Adrenal gland (tissue), 12 donors: Measurements from ENCODE around the gene KANSL1L. TPM values are rescaled to one million over a fixed set of nuclear protein-coding genes. Genes with fewer than 3 reads are reported as not detected.

Experiments used
- DNase-seq, 7 donors: peaks; one replicate each; pipeline ENCODE4 v3.0.0-alpha.2; 2019 to 2020
- H3K27ac ChIP-seq, 5 donors: fragments of 200-600 bp; sonication (generic) in 4 of 5; 1 replicate in 3 of 5; 2 replicates in 2 of 5; pipeline versions ENCODE4 v1.5.1 to v1.8.0; 2016 to 2020; ENCODE audit warnings: mild to moderate bottlenecking in 1 of 5
- H3K27me3 ChIP-seq: fragments of 200-600 bp; 2 replicates; pipeline ENCODE4 v1.8.0; 2021
- H3K36me3 ChIP-seq, 2 donors: fragments of 200-600 bp; replicated peaks in 1 of 2; 1 replicate in 1 of 2; 2 replicates in 1 of 2; pipeline versions ENCODE4 v1.5.1 to v1.8.0; 2018 to 2022
- H3K4me1 ChIP-seq, 2 donors: fragments of 200-600 bp; replicated peaks in 1 of 2; 1 replicate in 1 of 2; 2 replicates in 1 of 2; pipeline versions ENCODE4 v1.5.1 to v1.8.0; 2018 to 2021
- H3K4me3 ChIP-seq, 4 donors: fragments of 200-600 bp; sonication (generic) in 3 of 4; one replicate each; pipeline ENCODE4 v1.5.1; 2016 to 2018
- H3K9me3 ChIP-seq, 3 donors: fragments of 200-600 bp; sonication (generic) in 1 of 3; replicated peaks in 1 of 3; 1 replicate in 2 of 3; 2 replicates in 1 of 3; pipeline versions ENCODE4 v1.5.1 to v1.8.0; 2016 to 2021
- CTCF ChIP-seq, 6 experiments: fragments of 450-650 bp in 4 of 6; fragments of 200-600 bp in 2 of 6; sonication (generic) in 1 of 6; IDR thresholded peaks; 1 replicate in 5 of 6; 2 replicates in 1 of 6; pipeline versions ENCODE4 v1.5.1 to v1.8.0; 2016 to 2021; ENCODE audit warnings: antibody characterized with exemption in 6 of 6, mild to moderate bottlenecking in 2 of 6, moderate library complexity in 1 of 6
- POLR2A ChIP-seq, 2 donors: fragments of 450-650 bp; IDR thresholded peaks; one replicate each; pipeline ENCODE4 v1.6.1; 2017; ENCODE audit warnings: antibody characterized with exemption in 2 of 2, mild to moderate bottlenecking in 2 of 2, moderate library complexity in 1 of 2
- WGBS, 4 donors: extraction: QIAGEN DNeasy Blood & Tissue Kit in 2 of 4; methylation state at CpG; one replicate each; pipeline versions ENCODE4 v1.1.5 to v1.1.7; 2013 to 2017; 5-methylcytosine and 5-hydroxymethylcytosine counted together
- intact Hi-C, 2 donors: fragments of 100-400 bp; cut with DNase I; formaldehyde crosslinking; loops; one replicate each; pipeline versions ENCODE4 v1.14.1 to v1.15.0; 2022 to 2023
- polyA plus RNA-seq, 3 donors: library from polyadenylated mRNA; stranded (reverse); fragments of 200-250 nt in 2 of 3; fragments of 350-450 nt in 1 of 3; fragmentation: Illumina TruSeq in 1 of 3; extraction: RNeasy Lipid Tissue Mini Kit (QIAGEN cat#74804) in 1 of 3; gene quantifications; one replicate each; pipeline ENCODE4 v1.2.3, GENCODE V29; 2013 to 2014
- total RNA-seq, 9 donors: library from RNA; depleted of rRNA in 4 of 9; stranded (reverse); fragments of >200 nt in 4 of 9; fragments of 120-200 nt in 1 of 9; fragmentation: NEBNext Ultra II Directional in 1 of 9; extraction: Animal tissue kit (Norgen Biotek cat#: 25700) in 1 of 9; gene quantifications; one replicate each; pipeline versions ENCODE4 v1.1.0 to v1.2.4, GENCODE V29; 2013 to 2023
- donor health status: healthy with polysubstance abuse.
- donor health status: Bipolar disorder and iron deficiency.
- donor health status: DM: yes; HTN: yes; CAD: no.
- donor health status: DM: no; HTN: no; CAD: no.
- donor health status: DM: no; HTN: no; CAD: no.
- donor health status: DM: yes; HTN: yes; CAD: no.

KANSL1L gene
- total and polyA plus RNA-seq, 12 donors = 5.4 to 36.3 (median 16.0) TPM

GRCh38 chr2:210147614-210148013, 23.6 kb downstream of the KANSL1L start:
- intact Hi-C loops = no loop called here
- TF ChIP-seq POLR2A (IDR thresholded peaks at IDR 0.05) (no peak), CTCF (IDR thresholded peaks at IDR 0.05) (no peak)
- H3K4me3 ChIP-seq = no peak overlapping the region
- no peaks in the 10 kb centered on the region for H3K36me3 ChIP-seq
- no peak overlapping the region for H3K27ac ChIP-seq
- DNase-seq = no peak
- H3K4me1 ChIP-seq = no peaks in the 10 kb centered on the region
- H3K9me3 ChIP-seq = peaks cover 0 to 10% (median 0%) of the 10 kb centered on the region in 3 donors
- no peaks in the 10 kb centered on the region for H3K27me3 ChIP-seq

GRCh38 chr2:210132239-210132638, 39.0 kb downstream of the KANSL1L start:
- Histone ChIP-seq H3K4me1 (peaks cover 0 to 13% of the 10 kb centered on the region in 2 donors), H3K36me3 (no peaks in the 10 kb centered on the region), H3K27me3 (no peaks in the 10 kb centered on the region), H3K4me3 (no peak overlapping the region), H3K27ac (no peak overlapping the region), H3K9me3 (no peaks in the 10 kb centered on the region)
- intact Hi-C loops = no loop called here
- no peak for DNase-seq
- TF ChIP-seq POLR2A (IDR thresholded peaks at IDR 0.05) = no peak

- no peak overlapping the region for H3K4me3 ChIP-seq
- intact Hi-C loops = no loop called here
- peaks cover 0 to 3% of the 10 kb centered on the region in 2 donors for H3K4me1 ChIP-seq
- no peaks in the 10 kb centered on the region for H3K27me3 ChIP-seq
- TF ChIP-seq CTCF (IDR thresholded peaks at IDR 0.05) (no peak), POLR2A (IDR thresholded peaks at IDR 0.05) (no peak)
- H3K36me3 ChIP-seq = no peaks in the 10 kb centered on the region
- DNase-seq = no peak
- WGBS, 4 donors = 65 to 82% (median 78%) methylated on average over 3 of the region's 3 CpGs
- no peak overlapping the region for H3K27ac ChIP-seq
- H3K9me3 ChIP-seq = peaks cover 0 to 9% (median 6%) of the 10 kb centered on the region in 3 donors
Measured at GRCh38 chr2:210128961-210129360, 42.2 kb downstream of the KANSL1L start.

- DNase-seq = no peak
- H3K36me3 ChIP-seq = no peaks in the 10 kb centered on the region
- no peak overlapping the region for H3K4me3 ChIP-seq
- H3K27me3 ChIP-seq = no peaks in the 10 kb centered on the region
- H3K4me1 ChIP-seq = no peaks in the 10 kb centered on the region
- H3K27ac ChIP-seq = no peak overlapping the region
- 92 to 96% (median 94%) methylated on average over 3 of the region's 3 CpGs for WGBS, 4 donors
- peaks cover 0 to 16% (median 7%) of the 10 kb centered on the region in 3 donors for H3K9me3 ChIP-seq
- intact Hi-C loops = no loop called here
- TF ChIP-seq POLR2A (IDR thresholded peaks at IDR 0.05) (no peak), CTCF (IDR thresholded peaks at IDR 0.05) (no peak)
Measured at GRCh38 chr2:210113614-210114235, 57.5 kb downstream of the KANSL1L start.

- no peak overlapping the region for H3K4me3 ChIP-seq
- no peak for DNase-seq
- no peaks in the 10 kb centered on the region for H3K36me3 ChIP-seq
- no peaks in the 10 kb centered on the region for H3K4me1 ChIP-seq
- H3K27me3 ChIP-seq = no peaks in the 10 kb centered on the region
- TF ChIP-seq POLR2A (IDR thresholded peaks at IDR 0.05) (no peak), CTCF (IDR thresholded peaks at IDR 0.05) (no peak)
- intact Hi-C loops = no loop called here
- H3K27ac ChIP-seq = no peak overlapping the region
- H3K9me3 ChIP-seq = peaks cover 0 to 16% (median 7%) of the 10 kb centered on the region in 3 donors
Measured at GRCh38 chr2:210112871-210113270, 58.3 kb downstream of the KANSL1L start.
